ENCODE measurements around the gene MLC1.

DNA sequence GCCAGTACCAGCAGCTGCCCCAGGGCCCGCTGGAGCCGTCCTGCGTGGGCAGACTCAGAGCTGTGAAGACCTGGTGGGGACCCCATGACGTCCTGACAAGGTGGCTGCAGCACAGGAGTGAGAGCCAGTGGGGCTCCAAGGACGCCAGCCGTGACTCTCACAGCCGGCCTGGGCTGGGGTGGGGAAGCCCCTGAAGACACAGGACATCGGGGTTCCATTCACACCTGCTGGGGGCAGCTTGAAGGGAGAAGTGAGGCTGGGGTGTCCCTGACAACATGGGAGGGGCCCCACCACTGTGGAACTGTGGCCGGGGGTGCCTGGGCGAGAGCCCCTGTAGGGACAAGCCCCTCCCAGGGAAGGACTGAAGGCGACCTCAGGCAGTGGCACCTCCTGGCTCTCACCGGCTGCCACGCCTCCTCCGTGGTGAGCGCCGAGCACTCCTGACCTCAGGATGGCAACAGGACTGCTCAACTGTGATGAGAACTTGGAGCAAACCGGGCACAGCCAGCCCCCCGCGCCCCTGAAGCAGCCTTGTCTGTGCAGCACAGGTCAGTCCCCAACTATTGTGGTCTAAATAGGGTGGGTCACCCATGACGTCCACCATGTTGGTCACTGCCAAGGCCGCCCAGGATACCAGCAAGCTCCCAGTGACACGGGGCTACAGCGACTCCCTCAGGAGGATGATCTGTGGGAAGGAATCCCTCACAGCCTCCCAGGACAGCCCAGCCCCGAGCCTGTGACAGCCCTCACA lies 49.9 kb downstream of the MLC1 start:
- TF ChIP-seq POLR2A (IDR thresholded peaks at IDR 0.05) (no peak), POLR2AphosphoS5 (IDR thresholded peaks at IDR 0.05; ENCODE audit: insufficient read depth in 1 of 2, low read depth in 1 of 2) (no peak)
- TF ChIP-seq, protein P1, sequence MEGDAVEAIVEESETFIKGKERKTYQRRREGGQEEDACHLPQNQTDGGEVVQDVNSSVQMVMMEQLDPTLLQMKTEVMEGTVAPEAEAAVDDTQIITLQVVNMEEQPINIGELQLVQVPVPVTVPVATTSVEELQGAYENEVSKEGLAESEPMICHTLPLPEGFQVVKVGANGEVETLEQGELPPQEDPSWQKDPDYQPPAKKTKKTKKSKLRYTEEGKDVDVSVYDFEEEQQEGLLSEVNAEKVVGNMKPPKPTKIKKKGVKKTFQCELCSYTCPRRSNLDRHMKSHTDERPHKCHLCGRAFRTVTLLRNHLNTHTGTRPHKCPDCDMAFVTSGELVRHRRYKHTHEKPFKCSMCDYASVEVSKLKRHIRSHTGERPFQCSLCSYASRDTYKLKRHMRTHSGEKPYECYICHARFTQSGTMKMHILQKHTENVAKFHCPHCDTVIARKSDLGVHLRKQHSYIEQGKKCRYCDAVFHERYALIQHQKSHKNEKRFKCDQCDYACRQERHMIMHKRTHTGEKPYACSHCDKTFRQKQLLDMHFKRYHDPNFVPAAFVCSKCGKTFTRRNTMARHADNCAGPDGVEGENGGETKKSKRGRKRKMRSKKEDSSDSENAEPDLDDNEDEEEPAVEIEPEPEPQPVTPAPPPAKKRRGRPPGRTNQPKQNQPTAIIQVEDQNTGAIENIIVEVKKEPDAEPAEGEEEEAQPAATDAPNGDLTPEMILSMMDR (IDR thresholded peaks at IDR 0.05), result no peak
